ENCODE measurements around the gene ARHGAP35. TPM values are rescaled to one million over a fixed set of nuclear protein-coding genes. Genes with fewer than 3 reads are reported as not detected.

Gene ARHGAP35
- total and polyA plus RNA-seq, 10 of the 15 experiments (the other 5 are each of a cell fraction or from before 2014, with no cell fraction given): 0.85 to 29.9 (median 11.5) TPM

DNA sequence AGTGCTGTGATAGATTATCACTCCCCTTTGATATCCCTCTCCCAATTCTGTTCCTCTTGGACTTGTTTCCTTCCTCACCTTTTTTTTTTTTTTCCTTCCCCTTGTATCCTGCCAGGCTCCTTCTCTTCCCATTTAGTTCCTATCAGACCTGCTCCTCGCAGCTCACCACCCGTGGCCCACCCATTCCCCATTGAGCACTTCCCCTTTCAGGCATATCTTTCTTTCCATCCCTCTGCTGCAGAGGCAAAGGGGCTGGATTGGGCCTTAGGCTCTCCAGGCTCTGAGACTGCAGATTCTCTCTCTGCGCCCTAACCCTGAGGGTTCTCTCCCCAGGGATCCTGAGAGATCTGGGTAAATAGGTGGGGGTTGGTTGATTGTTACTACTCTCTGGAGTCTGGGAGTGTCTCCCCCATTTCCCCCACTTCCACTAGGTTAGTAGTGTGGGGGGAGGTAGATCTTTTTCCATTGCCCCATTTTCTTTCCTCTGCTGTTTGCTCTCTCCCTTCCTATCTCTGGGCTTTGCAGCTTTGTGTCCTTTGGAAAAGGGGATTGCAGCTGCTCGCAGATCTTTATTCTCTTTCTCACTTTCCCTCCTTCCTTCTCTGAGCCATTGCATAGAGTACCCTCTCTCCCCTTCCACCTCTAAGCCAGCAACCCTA lies 2.3 kb downstream of the ARHGAP35 start:
- ChIA-PET RAD21 (ENCODE audit: unreplicated experiment) (interaction anchor here (0.6 to 2.7 kb wide), 7 partner anchors 29 to 1094 kb away, joined by 3 to 11 read pairs (median 3); no protein-coding TSS in a partner anchor), SMC1A (ENCODE audit: uncharacterized antibody, unreplicated experiment) (interaction anchor here (0.8 to 2.5 kb wide), 10 partner anchors 27 to 173 kb away, joined by 3 to 11 read pairs (median 4); no protein-coding TSS in a partner anchor), CTCF (interaction anchor here (0.8 to 3.0 kb wide), 7 partner anchors 10 to 150 kb away, joined by 3 to 20 read pairs (median 4); no protein-coding TSS in a partner anchor), POLR2A (interaction anchor here (0.5 to 1.2 kb wide), 7 partner anchors 9 to 662 kb away, joined by 3 to 8 read pairs (median 3); partner anchors contain the start of gene AP2S1)
- H3K4me1 ChIP-seq (ENCODE audit: control insufficient read depth, insufficient read depth, low read length): peaks cover 5% of the 10 kb centered on the region; the same call in 1 of the 2 replicates
- no peaks in the 10 kb centered on the region; a peak in 1 of 4 replicates for H3K36me3 ChIP-seq (ENCODE audit: control insufficient read depth in 2 of 2, insufficient read depth in 2 of 2, low read length in 1 of 2)
- BruUV-seq (replicated peaks): no TSS peak
- DNase-seq (ENCODE audit: low read depth, low spot score): no peak
- WGBS (ENCODE audit: insufficient coverage, insufficient replicate concordance, low lambda C conversion rate, missing lambda C conversion rate): 54% methylated on average over 4 of the region's 4 CpGs
- peak overlapping the region; percentile 75 for H3K4me2 ChIP-seq (ENCODE audit: control insufficient read depth, insufficient read depth)
- peak overlapping the region; percentile 77 for H3K4me3 ChIP-seq
- H3K9ac ChIP-seq (ENCODE audit: control insufficient read depth, insufficient read depth, low read length): peak overlapping the region; percentile 55
- ATAC-seq: no peak
- peaks cover 70% of the 10 kb centered on the region for H3K79me2 ChIP-seq (ENCODE audit: control insufficient read depth, insufficient read depth, low read length)
- peak overlapping the region; percentile 4 for H3K27ac ChIP-seq (ENCODE audit: control insufficient read depth, insufficient read depth)
- no peak for FAIRE-seq
- in situ Hi-C loops (cut with MboI): no loop called here
- H4K20me1 ChIP-seq (ENCODE audit: control insufficient read depth, insufficient read depth): peaks cover 6% of the 10 kb centered on the region
- no peaks in the 10 kb centered on the region for H3K27me3 ChIP-seq (replicated peaks in 1 of 2; ENCODE audit: control insufficient read depth in 2 of 2, insufficient read depth in 2 of 2, low read length in 1 of 2)
- no peaks in the 10 kb centered on the region for H3K9me3 ChIP-seq (replicated peaks; ENCODE audit: control insufficient read depth, insufficient read depth, low read length)
- no peak for TF ChIP-seq NFIC (IDR thresholded peaks at IDR 0.05; ENCODE audit: low read depth, low read length)
- TF ChIP-seq IKZF1 (conservative IDR thresholded peaks at IDR 0.05): peak; percentile 15; the same call in 1 of the 2 replicates
- peak; percentile 89 for TF ChIP-seq SPI1 (IDR thresholded peaks at IDR 0.05; ENCODE audit: borderline replicate concordance, insufficient read depth, low read depth, low read length)
- peak in 1 of 2 experiments; percentile 22; a peak in 1 of 4 replicates for TF ChIP-seq IKZF2 (IDR thresholded peaks at IDR 0.05)
- H2AFZ ChIP-seq (ENCODE audit: control insufficient read depth, low read depth, low read length): no peak overlapping the region
- intact Hi-C loops (cut with micrococcal nuclease; ENCODE audit: unreplicated experiment): no loop called here

Measured in GM12878 (cell line).